ENCODE data around the gene HOXA2.

The HOXA2 gene

GRCh38 chr7:27123007-27123476 lies 20.6 kb upstream of the HOXA2 start:
- no peak for TF ChIP-seq CTCF (IDR thresholded peaks at IDR 0.05; ENCODE audit: borderline replicate concordance, insufficient read depth, low read depth, low read length)
- no peak overlapping the region for H3K4me3 ChIP-seq (ENCODE audit: low read depth, low read length)

GRCh38 chr7:27122077-27122910 lies 19.8 kb upstream of the HOXA2 start:
- no peak for TF ChIP-seq CTCF (IDR thresholded peaks at IDR 0.05; ENCODE audit: borderline replicate concordance, insufficient read depth, low read depth, low read length)
- H3K4me3 ChIP-seq (ENCODE audit: low read depth, low read length), result no peak overlapping the region

- H3K4me3 ChIP-seq (ENCODE audit: low read depth, low read length), result no peak overlapping the region
- no peak for TF ChIP-seq CTCF (IDR thresholded peaks at IDR 0.05; ENCODE audit: borderline replicate concordance, insufficient read depth, low read depth, low read length)
These were observed 19.2 kb upstream of the HOXA2 start for GRCh38 chr7:27121684-27122076.

- H3K4me3 ChIP-seq (ENCODE audit: low read depth, low read length), result no peak overlapping the region
- TF ChIP-seq CTCF (IDR thresholded peaks at IDR 0.05; ENCODE audit: borderline replicate concordance, insufficient read depth, low read depth, low read length), result no peak
These were observed 17.0 kb upstream of the HOXA2 start for GRCh38 chr7:27119412-27119911.

GRCh38 chr7:27118580-27118979 lies 16.1 kb upstream of the HOXA2 start:
- no peak overlapping the region for H3K4me3 ChIP-seq (ENCODE audit: low read depth, low read length)
- TF ChIP-seq CTCF (IDR thresholded peaks at IDR 0.05; ENCODE audit: borderline replicate concordance, insufficient read depth, low read depth, low read length), result no peak

GRCh38 chr7:27117887-27118491 lies 15.5 kb upstream of the HOXA2 start:
- no peak overlapping the region for H3K4me3 ChIP-seq (ENCODE audit: low read depth, low read length)
- no peak for TF ChIP-seq CTCF (IDR thresholded peaks at IDR 0.05; ENCODE audit: borderline replicate concordance, insufficient read depth, low read depth, low read length)

Measured in GM12875 (cell line).